Astrocyte (in vitro differentiated cells and primary cell): ENCODE data around the gene MAFB. TPM values are rescaled to one million over a fixed set of nuclear protein-coding genes. Genes with fewer than 3 reads are reported as not detected.

ENCODE experiments used
- DNase-seq: peaks from one replicate; pipeline ENCODE4 v3.0.0-alpha.2; 2010; ENCODE audit warnings: low read depth
- FAIRE-seq: peaks from 2 replicates; lab custom pipeline; 2011; peaks lifted over from hg19 to GRCh38; lab: Jason Lieb, UNC
- H2AFZ ChIP-seq: 2 replicates; pipeline ENCODE4 v1.6.0; 2012; ENCODE audit warnings: low read depth, low read length, inconsistent platforms
- H3K27ac ChIP-seq: 2 replicates; pipeline ENCODE4 v1.5.1; 2011; ENCODE audit warnings: low read depth, low read length, inconsistent platforms
- H3K27me3 ChIP-seq: 2 replicates; pipeline ENCODE4 v1.6.0; 2011; ENCODE audit warnings: low read length, inconsistent platforms; ENCODE audit not compliant: insufficient read depth
- H3K36me3 ChIP-seq: 2 replicates; pipeline ENCODE4 v1.5.1; 2011; ENCODE audit warnings: low read length, inconsistent platforms; ENCODE audit not compliant: insufficient read depth
- H3K4me1 ChIP-seq: 2 replicates; pipeline ENCODE4 v1.5.1; 2011; ENCODE audit warnings: low read length, inconsistent platforms; ENCODE audit not compliant: insufficient read depth
- H3K4me2 ChIP-seq: 2 replicates; pipeline ENCODE4 v1.6.0; 2012; ENCODE audit warnings: low read length, inconsistent platforms
- H3K4me3 ChIP-seq: 2 replicates; pipeline ENCODE4 v1.5.1; 2011; ENCODE audit warnings: low read depth, mild to moderate bottlenecking, low read length, inconsistent platforms; ENCODE audit not compliant: insufficient read depth
- H3K79me2 ChIP-seq: 2 replicates; pipeline ENCODE4 v1.6.0; 2012; ENCODE audit warnings: mild to moderate bottlenecking, low read length, inconsistent platforms; ENCODE audit not compliant: insufficient read depth
- H3K9ac ChIP-seq: 2 replicates; pipeline ENCODE4 v1.6.0; 2012; ENCODE audit warnings: mild to moderate bottlenecking, low read length, inconsistent platforms
- H3K9me3 ChIP-seq: 2 replicates; pipeline ENCODE4 v1.5.1; 2012; ENCODE audit warnings: low read depth, mild to moderate bottlenecking, low read length, inconsistent platforms; ENCODE audit not compliant: insufficient read depth
- H4K20me1 ChIP-seq: 2 replicates; pipeline ENCODE4 v1.6.0; 2012; ENCODE audit warnings: low read length, inconsistent platforms; ENCODE audit not compliant: insufficient read depth
- H3K27ac Mint-ChIP-seq: one replicate; pipeline ENCODE4 v1.8.0; 2021; ENCODE audit warnings: mild to moderate bottlenecking, mixed read lengths; ENCODE audit not compliant: unreplicated experiment
- H3K27me3 Mint-ChIP-seq: one replicate; pipeline ENCODE4 v1.8.0; 2021; ENCODE audit warnings: low read depth, mixed read lengths; ENCODE audit not compliant: unreplicated experiment
- H3K36me3 Mint-ChIP-seq: one replicate; pipeline ENCODE4 v1.8.0; 2021; ENCODE audit warnings: low read depth, mixed read lengths; ENCODE audit not compliant: unreplicated experiment
- H3K4me1 Mint-ChIP-seq: one replicate; pipeline ENCODE4 v1.8.0; 2021; ENCODE audit warnings: low read depth, mixed read lengths; ENCODE audit not compliant: unreplicated experiment
- H3K4me3 Mint-ChIP-seq: one replicate; pipeline ENCODE4 v1.8.0; 2021; ENCODE audit warnings: mild to moderate bottlenecking, moderate library complexity, mixed read lengths; ENCODE audit not compliant: unreplicated experiment
- H3K9me3 Mint-ChIP-seq: one replicate; pipeline ENCODE4 v1.8.0; 2021; ENCODE audit warnings: mild to moderate bottlenecking, mixed read lengths; ENCODE audit not compliant: unreplicated experiment
- CTCF ChIP-seq: IDR thresholded peaks from 2 replicates; pipeline ENCODE4 v1.5.1; 2011; ENCODE audit warnings: low read depth, mild to moderate bottlenecking, inconsistent platforms, low read length, moderate library complexity; ENCODE audit not compliant: insufficient read depth
- EZH2 ChIP-seq: IDR thresholded peaks from 2 replicates; pipeline ENCODE4 v1.6.1; 2012; ENCODE audit warnings: mild to moderate bottlenecking, low read length, inconsistent platforms; ENCODE audit not compliant: insufficient read depth
- total RNA-seq: library from RNA; stranded (reverse); gene quantifications from 2 replicates; pipeline ENCODE4 v1.2.1, GENCODE V29; 2021

The MAFB gene
- total RNA-seq, 1 donor from 2014 or later, result 2.9 TPM

- Mint-ChIP-seq H3K4me1 (no peaks in the 10 kb centered on the region), H3K27me3 (peaks cover 65% of the 10 kb centered on the region)
These were observed 16.9 kb downstream of the MAFB start for GRCh38 chr20:40672095-40672494.

GRCh38 chr20:40670253-40670652, 18.8 kb downstream of the MAFB start:
- Histone ChIP-seq H4K20me1 (no peaks in the 10 kb centered on the region), H3K9ac (no peak overlapping the region), H3K4me3 (no peak overlapping the region), H3K27me3 (peaks cover 5% of the 10 kb centered on the region), H3K4me2 (no peak overlapping the region), H3K79me2 (no peaks in the 10 kb centered on the region), H3K36me3 (no peaks in the 10 kb centered on the region), H3K9me3 (no peaks in the 10 kb centered on the region), H3K27ac (no peak overlapping the region), H2AFZ (no peak overlapping the region), H3K4me1 (no peaks in the 10 kb centered on the region)
- DNase-seq, result no peak
- Mint-ChIP-seq H3K4me1 (no peaks in the 10 kb centered on the region), H3K27me3 (peaks cover 53% of the 10 kb centered on the region), H3K9me3 (peaks cover 6% of the 10 kb centered on the region), H3K4me3 (no peak overlapping the region), H3K36me3 (peaks cover 1% of the 10 kb centered on the region), H3K27ac (no peak overlapping the region)
- TF ChIP-seq CTCF (no peak), EZH2 (no peak)
- no peak for FAIRE-seq

More at GRCh38 chr20:40672095-40672494, 16.9 kb downstream of the MAFB start:
- DNase-seq (no peak), FAIRE-seq (no peak)
- H3K4me3 Mint-ChIP-seq, result no peak overlapping the region
- no peak overlapping the region for H3K4me2 ChIP-seq
- no peak overlapping the region for H3K9ac ChIP-seq
- peaks cover 6% of the 10 kb centered on the region for H3K9me3 Mint-ChIP-seq
- TF ChIP-seq CTCF (no peak), EZH2 (no peak)
- H3K27ac ChIP-seq, result no peak overlapping the region
- H3K36me3 Mint-ChIP-seq, result peaks cover 1% of the 10 kb centered on the region
- H4K20me1 ChIP-seq, result no peaks in the 10 kb centered on the region
- peaks cover 14% of the 10 kb centered on the region for H3K27me3 ChIP-seq
- no peak overlapping the region for H3K4me3 ChIP-seq
- H3K27ac Mint-ChIP-seq, result no peak overlapping the region
- H3K9me3 ChIP-seq, result no peaks in the 10 kb centered on the region
- no peaks in the 10 kb centered on the region for H3K4me1 ChIP-seq
- H2AFZ ChIP-seq, result no peak overlapping the region
- no peaks in the 10 kb centered on the region for H3K36me3 ChIP-seq
- H3K79me2 ChIP-seq, result no peaks in the 10 kb centered on the region

GRCh38 chr20:40669692-40670091, 19.3 kb downstream of the MAFB start:
- Histone ChIP-seq H3K27ac (no peak overlapping the region), H3K4me3 (no peak overlapping the region), H3K4me1 (no peaks in the 10 kb centered on the region), H3K79me2 (no peaks in the 10 kb centered on the region), H2AFZ (no peak overlapping the region), H3K36me3 (no peaks in the 10 kb centered on the region), H4K20me1 (no peaks in the 10 kb centered on the region), H3K4me2 (no peak overlapping the region), H3K9me3 (no peaks in the 10 kb centered on the region), H3K9ac (no peak overlapping the region), H3K27me3 (peaks cover 4% of the 10 kb centered on the region)
- DNase-seq (no peak), FAIRE-seq (no peak)
- Mint-ChIP-seq H3K9me3 (peaks cover 6% of the 10 kb centered on the region), H3K27me3 (peaks cover 47% of the 10 kb centered on the region), H3K4me3 (no peak overlapping the region), H3K27ac (no peak overlapping the region), H3K36me3 (peaks cover 1% of the 10 kb centered on the region), H3K4me1 (no peaks in the 10 kb centered on the region)
- TF ChIP-seq EZH2 (no peak), CTCF (no peak)
